NT2/D1 (cell line): Measurements from ENCODE around the gene PLCB1.

Source experiments
- DNase-seq: peaks from one replicate; pipeline ENCODE4 v3.0.0-alpha.2; 2011; ENCODE audit warnings: low read depth, low spot score
- H3K27me3 ChIP-seq: 2 replicates; pipeline ENCODE4 v1.6.0; 2011; ENCODE audit warnings: mild to moderate bottlenecking; ENCODE audit not compliant: insufficient read length, insufficient read depth
- H3K36me3 ChIP-seq: 2 replicates; pipeline ENCODE4 v1.6.1; 2011; ENCODE audit warnings: mild to moderate bottlenecking, low read length, mixed read lengths; ENCODE audit not compliant: insufficient read depth, insufficient read length
- H3K4me1 ChIP-seq: 2 replicates; pipeline ENCODE4 v1.5.1; 2011; ENCODE audit not compliant: insufficient read depth, insufficient read length
- H3K4me3 ChIP-seq: 2 replicates; pipeline ENCODE4 v1.5.1; 2011; ENCODE audit warnings: low read depth; ENCODE audit not compliant: insufficient read length
- H3K9ac ChIP-seq: 2 replicates; pipeline ENCODE4 v1.6.0; 2011; ENCODE audit warnings: low read depth; ENCODE audit not compliant: insufficient read length
- H3K9me3 ChIP-seq: 2 replicates; pipeline ENCODE4 v1.5.1; 2011; ENCODE audit warnings: mild to moderate bottlenecking, low read length; ENCODE audit not compliant: insufficient read depth
- SUZ12 ChIP-seq: IDR thresholded peaks from 2 replicates; pipeline ENCODE4 v1.6.1; 2011; ENCODE audit not compliant: insufficient read length, insufficient read depth; ENCODE audit errors: extremely low read depth
- YY1 ChIP-seq: IDR thresholded peaks from 2 replicates; pipeline ENCODE4 v1.6.1; 2011; ENCODE audit not compliant: insufficient read length, insufficient read depth
- ZNF274 ChIP-seq: IDR thresholded peaks from 2 replicates; pipeline ENCODE4 v1.6.1; 2011; ENCODE audit warnings: mild to moderate bottlenecking, low read depth, low read length

PLCB1 gene

DNA sequence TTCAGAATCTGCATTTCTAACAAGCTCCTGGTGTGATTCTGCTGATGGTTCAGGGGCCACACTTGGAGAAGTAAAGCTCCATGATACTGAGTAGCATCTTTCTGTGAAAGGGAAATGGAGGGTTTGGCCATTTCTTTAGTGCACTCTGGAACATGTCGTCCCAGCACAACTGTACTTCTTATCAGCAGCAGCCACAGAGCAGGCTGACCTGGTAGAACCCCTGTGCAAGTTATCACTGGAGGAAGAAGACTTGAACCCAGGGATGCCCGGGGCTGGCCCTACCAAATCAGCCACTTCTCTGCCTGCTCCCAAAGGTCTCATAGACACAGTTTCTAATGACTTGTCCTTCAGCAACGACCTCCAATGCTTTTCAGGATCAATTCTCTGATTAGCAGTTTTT, 582.1 kb downstream of the PLCB1 start:
- Histone ChIP-seq H3K4me1 (peaks cover 1% of the 10 kb centered on the region), H3K4me3 (no peak overlapping the region), H3K27me3 (no peaks in the 10 kb centered on the region), H3K36me3 (no peaks in the 10 kb centered on the region), H3K9ac (no peak overlapping the region), H3K9me3 (no peaks in the 10 kb centered on the region)
- DNase-seq: no peak
- TF ChIP-seq SUZ12: no peak
- no peak for TF ChIP-seq YY1
- TF ChIP-seq ZNF274: no peak

DNA sequence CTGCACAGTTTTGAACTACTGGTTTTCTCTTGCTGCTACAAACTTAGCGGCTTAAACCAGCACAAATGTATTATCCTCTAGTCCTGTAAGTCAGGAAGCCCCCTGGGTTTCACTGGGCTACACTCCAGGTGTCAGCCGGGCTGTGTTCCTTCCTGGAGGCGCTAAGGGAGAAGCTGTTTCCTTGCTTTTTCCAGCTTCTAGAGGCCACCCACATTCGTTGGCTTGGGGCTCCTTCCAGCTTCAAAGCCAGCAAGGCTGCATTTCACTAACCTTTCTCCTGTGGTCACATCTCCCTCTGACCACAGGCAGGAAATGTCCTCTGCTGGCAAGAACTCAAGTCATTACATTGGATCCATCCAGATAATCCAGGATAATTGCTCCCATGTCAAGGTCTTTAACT, 586.2 kb downstream of the PLCB1 start:
- Histone ChIP-seq H3K27me3 (no peaks in the 10 kb centered on the region), H3K9ac (no peak overlapping the region), H3K9me3 (no peaks in the 10 kb centered on the region), H3K4me1 (peaks cover 1% of the 10 kb centered on the region), H3K36me3 (no peaks in the 10 kb centered on the region), H3K4me3 (no peak overlapping the region)
- DNase-seq: no peak
- TF ChIP-seq YY1 (no peak), ZNF274 (no peak), SUZ12 (no peak)

DNA sequence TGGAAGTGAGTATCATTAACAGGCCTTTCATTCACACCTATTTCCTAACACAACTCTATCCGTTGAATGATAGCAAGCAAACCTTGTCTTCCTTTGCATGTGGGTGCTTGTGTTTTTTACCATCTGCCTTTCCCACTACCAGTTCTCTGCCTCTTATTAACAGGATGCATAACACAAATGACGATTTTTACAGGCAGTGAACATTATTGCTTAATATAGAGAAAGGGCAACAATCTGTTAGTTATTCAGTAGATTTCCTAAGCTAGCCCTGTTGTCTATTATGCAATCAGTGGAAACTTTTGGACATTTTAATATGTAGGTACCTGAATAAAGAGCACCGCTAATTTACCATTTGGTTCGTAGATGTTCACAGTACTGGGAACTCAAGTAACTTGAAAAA, 588.0 kb downstream of the PLCB1 start:
- H3K36me3 ChIP-seq: no peaks in the 10 kb centered on the region
- H3K4me1 ChIP-seq: no peaks in the 10 kb centered on the region
- H3K9me3 ChIP-seq: no peaks in the 10 kb centered on the region
- no peak for DNase-seq
- TF ChIP-seq YY1 (no peak), ZNF274 (no peak), SUZ12 (no peak)
- H3K27me3 ChIP-seq: no peaks in the 10 kb centered on the region
- H3K9ac ChIP-seq: no peak overlapping the region
- H3K4me3 ChIP-seq: no peak overlapping the region

DNA sequence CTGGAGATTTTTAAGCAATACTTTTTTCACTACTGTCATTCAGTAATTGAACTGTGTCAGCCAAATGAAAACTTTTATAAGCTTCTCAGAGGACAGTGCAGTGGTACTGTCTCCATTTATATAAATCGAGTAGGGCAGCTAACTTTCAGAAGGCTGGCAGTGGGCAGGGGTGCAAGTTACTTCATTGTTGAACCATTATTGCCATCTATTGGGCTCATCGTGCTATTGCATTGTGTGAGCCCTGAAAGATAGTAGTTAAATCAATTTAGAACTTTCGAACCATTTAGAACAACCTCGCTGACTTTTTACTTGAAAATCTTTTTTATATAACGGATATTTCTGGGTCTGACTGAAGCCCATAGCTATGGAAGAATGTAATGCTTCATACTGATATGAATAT, 589.0 kb downstream of the PLCB1 start:
- Histone ChIP-seq H3K9ac (no peak overlapping the region), H3K4me3 (no peak overlapping the region), H3K27me3 (no peaks in the 10 kb centered on the region), H3K4me1 (no peaks in the 10 kb centered on the region), H3K9me3 (no peaks in the 10 kb centered on the region), H3K36me3 (no peaks in the 10 kb centered on the region)
- no peak for TF ChIP-seq SUZ12
- no peak for TF ChIP-seq ZNF274
- no peak for TF ChIP-seq YY1
- peak; percentile 56 for DNase-seq

DNA sequence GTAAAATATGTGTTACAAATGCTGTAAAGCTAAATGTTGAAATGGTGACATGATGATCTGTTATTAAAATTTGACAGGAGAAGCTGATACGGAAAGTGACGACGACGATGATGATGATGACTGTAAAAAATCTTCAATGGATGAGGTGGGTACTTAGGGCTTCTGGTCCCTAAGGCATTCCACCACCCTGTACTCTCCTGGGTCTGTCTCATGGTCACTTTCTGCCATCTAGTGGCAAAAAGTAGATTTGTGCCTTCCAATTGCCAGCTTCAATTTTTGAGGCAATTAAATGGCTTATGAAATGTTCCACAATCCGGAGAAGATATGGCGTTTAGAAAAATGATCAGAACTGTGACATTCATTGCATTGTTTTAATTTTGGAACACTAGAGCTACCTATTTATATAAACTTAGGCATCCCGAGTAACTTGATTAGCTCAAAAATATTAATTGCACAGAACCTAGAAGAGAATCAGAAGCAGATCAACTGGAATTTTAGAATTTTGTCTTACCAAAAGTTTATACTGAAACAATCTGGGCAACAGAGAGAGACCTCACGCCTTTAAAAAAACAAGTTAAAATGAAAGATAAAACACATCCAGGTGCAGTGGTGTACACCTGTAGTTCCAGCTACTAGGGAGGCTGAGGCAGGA, 590.3 kb downstream of the PLCB1 start:
- H3K9me3 ChIP-seq: no peaks in the 10 kb centered on the region
- H3K27me3 ChIP-seq: no peaks in the 10 kb centered on the region
- no peaks in the 10 kb centered on the region for H3K36me3 ChIP-seq
- TF ChIP-seq SUZ12: no peak
- no peak for TF ChIP-seq ZNF274
- TF ChIP-seq YY1: no peak
- no peak overlapping the region for H3K4me3 ChIP-seq
- DNase-seq: peak; percentile 64
- no peaks in the 10 kb centered on the region for H3K4me1 ChIP-seq
- no peak overlapping the region for H3K9ac ChIP-seq

DNA sequence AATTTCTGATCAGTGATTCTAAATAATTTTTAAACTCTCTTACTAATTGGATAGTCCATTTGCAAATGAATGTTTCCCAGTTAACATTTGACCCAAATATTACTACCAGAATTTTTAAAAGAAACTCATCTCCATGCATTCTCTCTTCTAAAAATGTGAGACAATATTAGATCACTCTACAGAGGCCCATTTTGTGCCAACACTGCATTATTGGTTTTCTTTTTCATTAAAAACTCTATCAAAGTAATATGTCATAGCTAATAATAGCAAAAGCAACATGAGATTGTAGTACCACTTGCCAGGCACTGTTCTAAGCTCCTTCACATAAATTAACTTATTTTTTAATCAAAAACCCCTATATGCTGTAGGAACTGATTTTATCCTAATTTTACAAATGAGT, 591.2 kb downstream of the PLCB1 start:
- H3K4me3 ChIP-seq: no peak overlapping the region
- H3K9ac ChIP-seq: no peak overlapping the region
- no peaks in the 10 kb centered on the region for H3K36me3 ChIP-seq
- no peak for DNase-seq
- no peaks in the 10 kb centered on the region for H3K27me3 ChIP-seq
- H3K9me3 ChIP-seq: no peaks in the 10 kb centered on the region
- no peaks in the 10 kb centered on the region for H3K4me1 ChIP-seq
- no peak for TF ChIP-seq ZNF274
- TF ChIP-seq SUZ12: no peak
- no peak for TF ChIP-seq YY1

DNA sequence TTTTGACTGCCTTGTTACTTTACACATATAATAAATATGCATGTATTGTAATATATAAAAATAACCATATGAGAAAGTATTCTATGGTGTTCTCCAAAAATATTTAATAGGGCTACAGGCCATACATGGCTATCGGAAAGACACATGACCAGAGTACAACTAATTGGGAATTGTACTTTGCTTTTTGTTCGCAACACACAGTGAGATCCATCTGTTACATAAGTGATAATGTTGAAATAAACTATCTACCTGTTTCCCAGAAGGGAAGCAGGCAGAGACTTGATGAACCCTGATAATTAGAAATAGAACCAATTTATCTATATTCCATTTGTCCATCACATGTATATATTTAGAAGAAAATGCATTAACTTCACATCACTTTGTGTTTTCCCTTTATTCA, 592.8 kb downstream of the PLCB1 start:
- no peak for TF ChIP-seq YY1
- TF ChIP-seq ZNF274: no peak
- TF ChIP-seq SUZ12: no peak
- H3K4me3 ChIP-seq: no peak overlapping the region
- no peaks in the 10 kb centered on the region for H3K36me3 ChIP-seq

DNA sequence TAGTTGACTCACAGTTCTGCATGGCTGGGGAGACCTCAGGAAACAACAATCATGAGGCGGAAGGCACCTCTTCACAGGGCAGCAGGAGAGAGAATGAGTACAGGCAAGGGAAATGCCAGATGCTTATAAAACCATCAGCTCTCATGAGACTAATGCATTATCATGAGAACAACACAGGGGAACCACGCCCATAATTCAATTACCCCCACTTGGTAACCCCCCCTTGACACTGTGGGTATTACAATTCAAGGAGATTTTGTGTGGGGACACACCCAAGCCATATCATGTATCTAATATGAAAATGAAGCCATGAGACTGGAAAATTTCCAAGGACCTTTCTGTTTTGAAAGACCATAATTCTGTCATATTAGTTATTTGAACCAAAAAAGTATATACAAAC, 594.4 kb downstream of the PLCB1 start:
- Histone ChIP-seq H3K27me3 (no peaks in the 10 kb centered on the region), H3K4me1 (no peaks in the 10 kb centered on the region), H3K4me3 (no peak overlapping the region), H3K9ac (no peak overlapping the region), H3K9me3 (no peaks in the 10 kb centered on the region), H3K36me3 (no peaks in the 10 kb centered on the region)
- no peak for DNase-seq
- TF ChIP-seq SUZ12: no peak

More for the DNA sequence above, 592.8 kb downstream of the PLCB1 start:
- Histone ChIP-seq H3K9ac (no peak overlapping the region), H3K4me1 (no peaks in the 10 kb centered on the region), H3K9me3 (no peaks in the 10 kb centered on the region), H3K27me3 (no peaks in the 10 kb centered on the region)
- no peak for DNase-seq
